ENCODE results near the gene ENPP1.

ENPP1 gene

GRCh38 chr6:131784561-131784960, 23.3 kb upstream of the ENPP1 start:
- DNase-seq (ENCODE audit: low read depth in 2 of 3, low spot score in 1 of 3): no peak

- no peak for DNase-seq (ENCODE audit: low read depth in 2 of 3, low spot score in 1 of 3)
These were observed 20.7 kb upstream of the ENPP1 start for GRCh38 chr6:131787079-131787478.

GRCh38 chr6:131787766-131788712, 19.8 kb upstream of the ENPP1 start:
- no peak for DNase-seq (ENCODE audit: low read depth in 2 of 3, low spot score in 1 of 3)

- DNase-seq (ENCODE audit: low read depth in 2 of 3, low spot score in 1 of 3): no peak
These were observed 18.6 kb upstream of the ENPP1 start for GRCh38 chr6:131789219-131789618.

- DNase-seq (ENCODE audit: low read depth in 2 of 3, low spot score in 1 of 3): no peak
These were observed 16.3 kb upstream of the ENPP1 start for GRCh38 chr6:131791476-131791875.

GRCh38 chr6:131792091-131792496, 15.7 kb upstream of the ENPP1 start:
- no peak for DNase-seq (ENCODE audit: low read depth in 2 of 3, low spot score in 1 of 3)

GRCh38 chr6:131795366-131795765, 12.5 kb upstream of the ENPP1 start:
- DNase-seq (ENCODE audit: low read depth in 2 of 3, low spot score in 1 of 3): no peak

- no peak for DNase-seq (ENCODE audit: low read depth in 2 of 3, low spot score in 1 of 3)
These were observed 5.5 kb upstream of the ENPP1 start for GRCh38 chr6:131802347-131802746.

GRCh38 chr6:131803007-131803769, 4.6 kb upstream of the ENPP1 start:
- DNase-seq (ENCODE audit: low read depth in 2 of 3, low spot score in 1 of 3): no peak

- DNase-seq (ENCODE audit: low read depth in 2 of 3, low spot score in 1 of 3): no peak
These were observed 3.7 kb upstream of the ENPP1 start for GRCh38 chr6:131804131-131804530.

GRCh38 chr6:131807321-131807643, 538 bp upstream of the ENPP1 start:
- no peak for DNase-seq (ENCODE audit: low read depth in 2 of 3, low spot score in 1 of 3)

GRCh38 chr6:131808460-131809269, 845 bp downstream of the ENPP1 start:
- DNase-seq (ENCODE audit: low read depth in 2 of 3, low spot score in 1 of 3): no peak

- DNase-seq (ENCODE audit: low read depth in 2 of 3, low spot score in 1 of 3): no peak
These were observed 3.7 kb downstream of the ENPP1 start for GRCh38 chr6:131811500-131811899.

- no peak for DNase-seq (ENCODE audit: low read depth in 2 of 3, low spot score in 1 of 3)
These were observed 6.2 kb downstream of the ENPP1 start for GRCh38 chr6:131813991-131814390.

GRCh38 chr6:131816869-131817268, 9.0 kb downstream of the ENPP1 start:
- no peak for DNase-seq (ENCODE audit: low read depth in 2 of 3, low spot score in 1 of 3)

GRCh38 chr6:131819572-131820124, 11.8 kb downstream of the ENPP1 start:
- no peak for DNase-seq (ENCODE audit: low read depth in 2 of 3, low spot score in 1 of 3)

- DNase-seq (ENCODE audit: low read depth in 2 of 3, low spot score in 1 of 3): no peak
These were observed 13.4 kb downstream of the ENPP1 start for GRCh38 chr6:131821010-131821807.

- DNase-seq (ENCODE audit: low read depth in 2 of 3, low spot score in 1 of 3): no peak
These were observed 14.3 kb downstream of the ENPP1 start for GRCh38 chr6:131822119-131822518.

- no peak for DNase-seq (ENCODE audit: low read depth in 2 of 3, low spot score in 1 of 3)
These were observed 15.6 kb downstream of the ENPP1 start for GRCh38 chr6:131823276-131823902.

- DNase-seq (ENCODE audit: low read depth in 2 of 3, low spot score in 1 of 3): no peak
These were observed 18.1 kb downstream of the ENPP1 start for GRCh38 chr6:131825946-131826345.

All from stimulated activated CD4-positive, alpha-beta T cell treated with anti-CD3 and anti-CD28 coated beads, Interleukin-12 subunit alpha, Interleukin-12 subunit beta, amount 100 ng/mL, for 48 hours (primary cell).